NCI-H2107 (cell line): ENCODE data around the gene UMODL1.
"Not testable (repeated sequence)": the region's sequence is repeated elsewhere in the genome, so short reads cannot be mapped to it uniquely, and the experiment has no call there.

ENCODE experiments used
- DNase-seq: peaks from one replicate; lab custom pipeline; 2025; lab: John Stamatoyannopoulos, UW

UMODL1 gene

GRCh38 chr21:42163511-42163863 is 92.4 kb downstream of the UMODL1 start:
- DNase-seq = no peak

GRCh38 chr21:42164064-42164789 is 93.1 kb downstream of the UMODL1 start:
- DNase-seq = no peak

- DNase-seq = no peak
Observed at GRCh38 chr21:42164818-42165217, 93.7 kb downstream of the UMODL1 start.

GRCh38 chr21:42165901-42166300 is 94.8 kb downstream of the UMODL1 start:
- DNase-seq = no peak

GRCh38 chr21:42169758-42170157 is 98.6 kb downstream of the UMODL1 start:
- no peak for DNase-seq

- no peak for DNase-seq
Observed at GRCh38 chr21:42171091-42172053, 100.3 kb downstream of the UMODL1 start.

- no peak for DNase-seq
Observed at GRCh38 chr21:42172596-42173483, 101.7 kb downstream of the UMODL1 start.

GRCh38 chr21:42174173-42174572 is 103.1 kb downstream of the UMODL1 start:
- no peak for DNase-seq

GRCh38 chr21:42175110-42175710 is 104.1 kb downstream of the UMODL1 start:
- DNase-seq = no peak

GRCh38 chr21:42176859-42177258 is 105.7 kb downstream of the UMODL1 start:
- no peak for DNase-seq

GRCh38 chr21:42179316-42179715 is 108.2 kb downstream of the UMODL1 start:
- no peak for DNase-seq

- DNase-seq = not testable (repeated sequence)
Observed at GRCh38 chr21:42180001-42180400, 108.9 kb downstream of the UMODL1 start.

- DNase-seq = no peak
Observed at GRCh38 chr21:42182713-42183371, 111.7 kb downstream of the UMODL1 start.

GRCh38 chr21:42183374-42184266 is 112.5 kb downstream of the UMODL1 start:
- DNase-seq = no peak

- DNase-seq = no peak
Observed at GRCh38 chr21:42186591-42186990, 115.5 kb downstream of the UMODL1 start.

GRCh38 chr21:42187976-42188653 is 117.0 kb downstream of the UMODL1 start:
- no peak for DNase-seq

GRCh38 chr21:42188663-42189062 is 117.5 kb downstream of the UMODL1 start:
- DNase-seq = no peak

- DNase-seq = no peak
Observed at GRCh38 chr21:42189431-42189830, 118.3 kb downstream of the UMODL1 start.

GRCh38 chr21:42189860-42190485 is 118.9 kb downstream of the UMODL1 start:
- no peak for DNase-seq
